SJSA1 (cell line): ENCODE data around the gene KRTAP2-3. TPM values are rescaled to one million over a fixed set of nuclear protein-coding genes. Genes with fewer than 3 reads are reported as not detected.
A peak's percentile ranks its signal among the peaks of the same experiment; 100 is the strongest.
"Not testable (repeated sequence)": the region's sequence is repeated elsewhere in the genome, so short reads cannot be mapped to it uniquely, and the experiment has no call there.

ENCODE experiments used
- DNase-seq, 2 experiments: peaks; one replicate each; pipeline ENCODE4 v3.0.0-alpha.2; 2015 to 2020; ENCODE audit warnings: low spot score in 2 of 2, low read depth in 1 of 2
- H3K27ac ChIP-seq: fragments of 250-450 bp; sonication (Bioruptor Pico); 2 replicates; pipeline ENCODE4 v1.5.1; 2020; ENCODE audit warnings: mild to moderate bottlenecking, moderate library complexity
- H3K27me3 ChIP-seq: fragments of 250-450 bp; sonication (Bioruptor Pico); replicated peaks from 2 replicates; pipeline ENCODE4 v1.5.1; 2020; ENCODE audit warnings: mild to moderate bottlenecking, moderate library complexity
- H3K36me3 ChIP-seq: fragments of 250-450 bp; sonication (Bioruptor Pico); 2 replicates; pipeline ENCODE4 v1.5.1; 2020; ENCODE audit warnings: mild to moderate bottlenecking
- H3K4me1 ChIP-seq: fragments of 250-450 bp; sonication (Bioruptor Pico); replicated peaks from 2 replicates; pipeline ENCODE4 v1.6.1; 2021; ENCODE audit warnings: mild to moderate bottlenecking
- H3K4me3 ChIP-seq: fragments of 250-450 bp; sonication (Bioruptor Pico); 2 replicates; pipeline ENCODE4 v1.5.1; 2020; ENCODE audit warnings: mild to moderate bottlenecking
- H3K9me3 ChIP-seq: fragments of 250-450 bp; sonication (Bioruptor Pico); replicated peaks from 2 replicates; pipeline ENCODE4 v1.5.1; 2020; ENCODE audit warnings: mild to moderate bottlenecking
- total RNA-seq: library from RNA; depleted of rRNA; stranded (reverse); fragments of >200 nt; shearing (Covaris generic); gene quantifications from 2 replicates; pipeline ENCODE4 v1.2.3, GENCODE V29; 2014

The KRTAP2-3 gene
- total RNA-seq, 1 experiment from 2014 or later: not detected

DNA sequence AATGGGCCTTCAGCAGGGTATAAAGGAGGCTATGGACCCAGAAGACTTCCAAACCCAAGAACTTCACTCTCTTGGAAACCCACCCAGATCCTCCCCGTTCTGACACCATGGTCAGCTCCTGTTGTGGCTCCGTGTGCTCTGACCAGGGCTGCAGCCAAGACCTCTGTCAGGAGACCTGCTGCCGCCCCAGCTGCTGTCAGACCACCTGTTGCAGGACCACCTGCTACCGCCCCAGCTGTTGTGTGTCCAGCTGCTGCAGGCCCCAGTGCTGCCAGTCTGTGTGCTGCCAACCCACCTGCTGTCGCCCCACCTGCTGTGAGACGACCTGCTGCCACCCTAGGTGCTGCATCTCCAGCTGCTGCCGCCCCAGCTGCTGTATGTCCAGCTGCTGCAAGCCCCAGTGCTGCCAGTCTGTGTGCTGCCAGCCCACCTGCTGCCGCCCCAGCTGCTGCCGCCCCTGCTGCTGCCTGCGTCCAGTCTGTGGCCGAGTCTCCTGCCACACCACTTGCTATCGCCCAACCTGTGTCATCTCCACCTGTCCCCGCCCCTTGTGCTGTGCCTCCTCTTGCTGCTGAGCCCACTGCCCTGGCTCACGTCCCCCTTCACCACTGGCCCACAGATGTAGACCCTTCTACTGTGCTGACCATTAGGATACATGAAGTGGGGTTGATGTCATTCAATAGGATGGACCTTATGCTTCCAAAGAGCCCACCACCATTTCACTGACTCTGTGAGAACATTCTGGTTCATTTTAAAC, 24.4 kb upstream of the KRTAP2-3 start, which contains the start of gene KRTAP4-7:
KRTAP4-7 (plus strand) TSS at position 51 of the 757 bp plus-strand sequence; CDS start at position 108, 57 bp downstream.
- not testable (repeated sequence) for H3K4me1 ChIP-seq, H3K27me3 ChIP-seq, H3K4me3 ChIP-seq, H3K36me3 ChIP-seq, DNase-seq, H3K9me3 ChIP-seq
- H3K27ac ChIP-seq: peak within 1 kb of the TSS; percentile 71; the same call in 1 of the 2 replicates

DNA sequence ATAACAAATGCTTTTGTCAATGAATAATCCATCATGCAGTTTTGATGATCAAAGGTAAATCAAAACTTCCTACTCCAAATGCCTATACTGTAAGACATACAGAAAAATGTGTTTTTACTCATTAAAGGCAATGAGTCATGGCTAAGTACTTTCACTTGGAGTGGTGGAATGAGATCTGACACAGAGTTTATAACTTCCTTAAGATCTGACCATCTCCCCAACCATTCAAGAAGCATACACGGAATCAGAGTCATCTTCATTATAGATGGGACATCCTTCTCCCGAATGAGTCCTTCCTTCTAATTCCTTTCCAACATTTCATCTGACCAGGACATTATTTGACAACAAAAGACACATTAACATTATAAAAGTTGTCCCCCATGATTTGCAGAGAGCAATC, 23.5 kb upstream of the KRTAP2-3 start:
- peak in 1 of 2 experiments; percentile 47 for DNase-seq
- H3K4me3 ChIP-seq, H3K27me3 ChIP-seq, H3K4me1 ChIP-seq, H3K9me3 ChIP-seq, H3K27ac ChIP-seq, H3K36me3 ChIP-seq: not testable (repeated sequence)

DNA sequence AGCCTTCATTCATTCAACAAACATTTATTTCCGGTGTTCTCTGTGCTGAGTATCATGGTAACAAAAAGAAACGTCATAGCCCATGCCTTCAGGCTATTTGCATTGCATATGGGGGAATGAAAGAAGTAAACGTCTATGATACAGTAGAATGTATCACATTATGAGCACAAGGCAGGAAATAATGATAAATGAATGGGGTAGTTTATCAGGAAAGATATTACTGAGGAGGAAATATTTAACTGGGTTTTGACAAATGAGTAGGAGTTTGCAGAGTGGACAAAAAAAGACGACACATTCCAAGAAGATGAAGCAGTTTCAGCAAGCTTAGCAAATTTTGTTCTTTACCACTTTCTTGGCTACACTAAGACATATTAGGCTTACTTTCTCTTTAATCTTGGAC, 22.7 kb upstream of the KRTAP2-3 start:
- no peaks in the 10 kb centered on the region for H3K27me3 ChIP-seq
- no peaks in the 10 kb centered on the region for H3K36me3 ChIP-seq
- H3K9me3 ChIP-seq: no peaks in the 10 kb centered on the region
- peaks cover 6% of the 10 kb centered on the region for H3K4me1 ChIP-seq
- peak overlapping the region; percentile 71 for H3K27ac ChIP-seq
- DNase-seq: peak in 1 of 2 experiments; percentile 61
- no peak overlapping the region for H3K4me3 ChIP-seq

DNA sequence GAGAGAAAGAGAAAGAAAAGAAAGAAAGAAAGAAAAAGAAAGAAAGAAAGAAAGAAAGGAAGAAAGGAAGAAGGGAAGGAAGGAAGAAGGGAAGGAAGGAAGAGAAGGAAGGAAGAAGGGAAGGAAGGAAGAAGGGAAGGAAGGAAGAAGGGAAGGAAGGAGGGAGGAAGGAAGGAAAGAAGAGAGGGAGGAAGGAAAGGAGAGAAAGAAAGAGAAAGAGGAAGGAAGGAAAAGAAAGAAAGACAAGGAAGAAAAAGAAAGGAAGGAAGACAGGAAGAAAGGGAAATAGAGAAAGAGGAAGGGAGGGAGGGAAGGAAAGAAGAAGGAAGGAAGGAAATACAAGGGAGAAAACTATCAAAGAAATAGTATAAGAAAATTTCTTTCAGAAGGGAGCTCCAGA, 16.9 kb upstream of the KRTAP2-3 start:
- no peak for DNase-seq
- no peaks in the 10 kb centered on the region for H3K36me3 ChIP-seq
- no peaks in the 10 kb centered on the region for H3K9me3 ChIP-seq

DNA sequence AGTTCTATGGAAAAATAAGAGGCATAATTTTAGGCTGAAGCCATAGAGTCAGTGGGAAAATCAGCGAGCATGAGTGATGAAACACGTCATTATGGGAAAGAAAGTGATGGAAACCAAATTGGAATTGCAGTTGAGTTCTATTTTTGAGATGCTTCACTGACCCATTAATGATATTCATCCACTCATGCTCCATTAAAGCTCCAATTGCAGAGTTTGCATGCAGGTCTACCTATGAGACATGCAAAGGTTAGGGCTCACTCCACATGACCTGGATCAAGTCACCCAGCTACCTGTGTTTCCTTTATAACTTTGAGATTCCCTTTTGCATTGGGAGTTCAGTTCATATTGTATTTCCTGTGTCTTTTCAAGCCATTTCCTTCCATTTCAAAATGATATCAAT, 13.8 kb upstream of the KRTAP2-3 start:
- H3K27ac ChIP-seq: no peak overlapping the region
- H3K4me3 ChIP-seq: no peak overlapping the region
- DNase-seq: no peak
- no peaks in the 10 kb centered on the region for H3K4me1 ChIP-seq
- no peaks in the 10 kb centered on the region for H3K36me3 ChIP-seq
- no peaks in the 10 kb centered on the region for H3K9me3 ChIP-seq
- H3K27me3 ChIP-seq: no peaks in the 10 kb centered on the region

More for the DNA sequence above, 16.9 kb upstream of the KRTAP2-3 start:
- no peak overlapping the region for H3K4me3 ChIP-seq
- H3K4me1 ChIP-seq: no peaks in the 10 kb centered on the region
- no peaks in the 10 kb centered on the region for H3K27me3 ChIP-seq
- H3K27ac ChIP-seq: no peak overlapping the region

DNA sequence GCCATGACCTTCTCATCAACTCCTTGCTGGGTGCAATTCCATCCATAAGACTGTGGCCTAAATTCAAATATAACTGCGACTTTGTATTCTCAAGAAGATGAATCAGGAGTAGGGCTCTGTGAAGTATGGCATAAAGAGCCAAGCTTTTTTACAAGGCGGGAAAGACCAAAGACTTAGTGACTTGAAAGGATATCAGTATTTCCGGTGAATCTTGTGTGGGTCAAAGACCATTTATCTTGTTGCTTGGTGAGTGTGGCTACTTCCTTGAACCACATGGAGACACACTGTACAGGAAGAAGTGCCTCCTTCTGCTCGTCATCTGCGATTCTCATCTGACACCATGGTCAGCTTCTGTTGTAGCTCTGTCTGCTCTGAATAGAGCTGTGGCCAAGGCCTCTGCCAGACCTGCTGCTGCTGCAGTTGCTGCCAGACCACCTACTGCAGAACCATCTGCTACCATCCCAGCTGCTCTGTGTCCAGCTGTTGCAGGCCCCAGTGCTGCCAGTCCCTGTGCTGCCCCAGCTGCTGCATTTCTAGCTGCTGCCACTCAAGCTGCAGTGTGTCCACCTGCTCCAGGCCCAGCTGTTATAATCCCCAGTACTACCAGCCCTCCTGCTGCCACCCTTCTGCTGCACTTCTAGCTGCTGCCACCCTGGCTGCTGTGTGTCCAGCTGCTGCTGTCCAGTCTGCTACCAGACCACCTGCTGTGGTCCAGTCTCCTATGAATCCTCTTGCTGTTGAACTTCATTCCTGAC, 11.9 kb upstream of the KRTAP2-3 start:
- no peak overlapping the region for H3K27ac ChIP-seq
- no peaks in the 10 kb centered on the region for H3K27me3 ChIP-seq
- no peak overlapping the region for H3K4me3 ChIP-seq
- peaks cover 9% of the 10 kb centered on the region for H3K4me1 ChIP-seq
- DNase-seq: no peak
- no peaks in the 10 kb centered on the region for H3K9me3 ChIP-seq
- no peaks in the 10 kb centered on the region for H3K36me3 ChIP-seq

DNA sequence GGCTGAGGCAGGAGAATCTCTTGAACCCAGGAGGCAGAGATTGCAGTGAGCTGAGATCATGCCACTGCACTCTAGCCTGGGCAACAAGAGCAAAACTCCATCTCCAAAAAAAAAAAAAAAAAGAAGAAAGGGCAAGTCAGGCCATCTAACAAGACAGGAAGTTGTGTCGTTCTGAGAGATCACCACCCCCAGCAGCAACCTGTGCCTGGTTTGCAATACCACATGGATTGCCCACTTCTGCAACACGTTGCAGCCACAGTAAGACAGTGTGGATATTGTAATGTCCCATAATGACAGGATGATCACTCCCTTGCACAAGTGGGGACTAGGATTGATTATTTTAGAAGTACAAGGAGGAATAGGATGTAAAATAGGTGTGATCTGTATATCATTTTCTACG, 9.1 kb upstream of the KRTAP2-3 start:
- no peak overlapping the region for H3K27ac ChIP-seq
- H3K4me1 ChIP-seq: peaks cover 27% of the 10 kb centered on the region
- H3K27me3 ChIP-seq: no peaks in the 10 kb centered on the region
- no peaks in the 10 kb centered on the region for H3K36me3 ChIP-seq
- no peak for DNase-seq
- no peak overlapping the region for H3K4me3 ChIP-seq
- no peaks in the 10 kb centered on the region for H3K9me3 ChIP-seq

DNA sequence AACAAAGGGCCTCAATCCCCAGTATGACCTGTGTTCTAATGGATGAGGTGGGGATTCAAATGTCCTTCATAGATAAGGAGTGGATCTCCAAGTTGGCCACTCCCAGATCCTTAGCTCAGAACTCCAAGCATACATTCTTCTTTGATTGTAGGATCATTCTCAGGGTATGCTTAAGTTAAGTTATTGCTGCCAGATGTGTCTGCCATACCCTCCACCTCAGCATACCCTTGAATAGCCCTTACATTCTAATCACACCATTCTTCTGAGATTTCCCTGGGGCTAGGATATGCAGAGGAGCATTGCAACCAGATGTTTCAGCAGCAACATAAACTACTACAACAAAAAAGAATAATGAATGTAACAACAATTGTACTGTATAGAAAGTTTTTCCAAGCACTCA, 7.4 kb upstream of the KRTAP2-3 start:
- no peak overlapping the region for H3K4me3 ChIP-seq
- no peaks in the 10 kb centered on the region for H3K27me3 ChIP-seq
- no peaks in the 10 kb centered on the region for H3K9me3 ChIP-seq
- no peak overlapping the region; the same call in 1 of the 2 replicates for H3K27ac ChIP-seq
- no peaks in the 10 kb centered on the region for H3K36me3 ChIP-seq
- no peak for DNase-seq
- H3K4me1 ChIP-seq: peaks cover 45% of the 10 kb centered on the region

DNA sequence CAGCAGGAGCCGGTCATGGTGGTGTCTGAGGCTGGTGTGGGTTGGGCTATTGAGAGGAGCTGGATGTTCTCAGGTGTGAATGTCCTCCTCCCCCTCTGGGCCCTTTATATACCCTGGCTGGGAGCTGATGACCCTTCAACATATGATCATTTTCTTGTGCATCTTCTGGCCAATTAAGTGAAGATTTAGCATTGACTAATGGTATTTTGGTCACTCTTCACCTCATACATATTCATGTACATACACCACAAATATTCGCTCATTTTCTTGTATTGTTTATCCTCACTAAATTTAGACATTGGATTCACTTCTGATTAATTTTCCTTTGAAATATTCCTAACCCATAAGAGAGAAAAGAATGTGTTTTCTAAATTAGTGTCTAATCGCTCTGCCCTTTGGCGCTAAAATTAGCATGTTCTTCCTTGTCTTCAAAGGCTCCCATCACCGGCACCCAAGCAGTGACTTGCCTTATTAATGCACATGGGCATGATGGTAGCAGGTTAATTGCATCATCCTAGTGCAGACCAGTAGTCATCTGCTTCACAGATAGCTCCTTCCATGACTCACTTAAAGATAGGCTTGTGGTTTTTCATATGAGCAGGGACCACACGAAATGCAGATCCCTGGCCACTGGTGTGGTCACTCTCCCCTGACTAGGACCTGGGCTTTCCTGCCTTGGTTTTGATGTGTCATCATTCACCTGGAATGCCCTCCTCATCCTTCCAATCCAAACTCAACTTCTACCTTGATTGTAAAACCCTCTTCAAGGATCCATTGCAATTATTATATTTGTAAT, 6.1 kb upstream of the KRTAP2-3 start, which contains the start of gene KRTAP2-4:
KRTAP2-4 (minus strand) TSS at position 51 of the 796 bp plus-strand sequence; CDS start at position 17, 34 bp downstream.
- peaks cover 6% of the 10 kb centered on the region; the same call in 1 of the 2 replicates for H3K9me3 ChIP-seq
- no peak within 1 kb of the TSS for H3K4me3 ChIP-seq
- H3K36me3 ChIP-seq: no peaks in the 10 kb centered on the region
- peak; percentile 61 to 65 for DNase-seq
- H3K27ac ChIP-seq: 0 out of 2 replicates have a peak within 1 kb of the TSS, but pooled peaks have one; percentile 14
- peaks cover 57% of the 10 kb centered on the region for H3K4me1 ChIP-seq
- no peaks in the 10 kb centered on the region for H3K27me3 ChIP-seq

DNA sequence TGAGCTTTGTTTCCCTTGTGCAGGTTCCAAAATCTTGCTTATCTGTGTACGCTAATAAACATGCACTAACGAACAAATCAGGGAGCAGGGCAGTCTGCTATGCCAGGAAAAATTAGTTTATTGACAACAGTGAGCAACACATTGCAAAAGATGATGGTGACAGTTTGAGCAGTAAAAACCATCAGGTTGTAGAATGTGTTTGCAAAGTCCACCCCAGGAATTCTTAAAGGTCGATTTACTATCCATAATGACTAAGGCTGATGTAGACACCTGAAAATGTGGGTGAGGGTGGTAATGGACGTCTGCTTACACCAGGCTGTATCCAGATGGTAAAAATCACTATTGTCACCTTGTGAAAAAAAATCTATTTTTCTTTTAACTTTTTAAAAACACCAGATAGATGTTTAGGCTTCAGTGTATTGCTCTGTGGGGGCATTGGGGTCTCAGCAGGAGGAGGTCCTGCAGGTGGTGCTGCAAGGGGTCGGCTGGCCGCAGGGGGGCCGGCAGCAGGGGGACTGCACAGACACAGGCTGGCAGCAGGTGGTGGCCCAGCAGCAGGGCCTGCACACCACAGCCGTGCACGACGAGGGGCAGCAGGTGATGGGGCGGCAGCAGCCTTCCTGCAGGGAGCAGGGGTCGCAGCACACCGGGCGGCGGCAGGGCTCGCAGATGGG, 5.2 kb upstream of the KRTAP2-3 start:
- DNase-seq, H3K27ac ChIP-seq, H3K36me3 ChIP-seq, H3K27me3 ChIP-seq, H3K9me3 ChIP-seq, H3K4me3 ChIP-seq: not testable (repeated sequence)
- H3K4me1 ChIP-seq: peaks cover 66% of the 10 kb centered on the region

DNA sequence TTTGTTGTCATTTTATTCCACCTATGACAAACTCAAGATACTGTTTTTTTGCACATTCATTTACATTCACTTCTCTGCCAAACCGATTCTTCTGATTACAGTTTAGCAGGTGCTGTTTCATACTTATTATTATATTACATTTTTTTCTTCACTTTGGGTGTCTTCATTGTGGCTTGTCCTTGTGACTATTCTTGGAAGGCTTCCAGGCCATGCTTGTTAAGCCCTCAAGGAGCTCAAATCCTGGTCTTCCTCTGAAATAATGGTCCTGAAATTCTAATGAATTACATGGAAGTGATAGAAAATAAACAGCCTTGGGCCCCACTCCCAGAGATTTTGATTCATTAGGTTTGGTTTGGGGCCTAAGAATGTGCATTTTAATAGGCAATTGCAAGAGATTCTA, 4.4 kb upstream of the KRTAP2-3 start:
- H3K9me3 ChIP-seq: peaks cover 6% of the 10 kb centered on the region; the same call in 1 of the 2 replicates
- no peaks in the 10 kb centered on the region for H3K36me3 ChIP-seq
- H3K4me3 ChIP-seq: no peak overlapping the region
- H3K27ac ChIP-seq: no peak overlapping the region
- no peak for DNase-seq
- peaks cover 74% of the 10 kb centered on the region for H3K4me1 ChIP-seq
- no peaks in the 10 kb centered on the region for H3K27me3 ChIP-seq

DNA sequence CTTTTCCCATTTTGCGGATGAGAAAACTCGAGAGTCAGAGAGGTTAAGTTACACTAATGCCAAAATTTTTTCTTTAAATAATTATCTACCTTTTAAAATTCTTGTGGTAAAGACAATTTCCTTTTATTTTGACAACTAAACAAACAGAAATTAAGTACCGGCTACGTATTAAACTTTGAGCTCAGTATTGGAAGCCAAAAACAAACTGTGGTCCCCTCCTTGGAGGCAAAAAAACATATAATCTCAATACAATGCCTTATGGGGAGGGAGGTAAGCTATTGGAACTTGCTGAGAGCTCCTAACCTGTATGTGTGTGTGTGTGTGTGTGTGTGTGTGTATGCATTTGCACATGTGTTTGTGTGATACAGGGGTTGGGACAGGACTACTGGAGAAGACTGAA, 3.5 kb upstream of the KRTAP2-3 start:
- H3K4me3 ChIP-seq: no peak overlapping the region
- peaks cover 81% of the 10 kb centered on the region for H3K4me1 ChIP-seq
- H3K36me3 ChIP-seq: no peaks in the 10 kb centered on the region
- no peak for DNase-seq
- no peaks in the 10 kb centered on the region for H3K27me3 ChIP-seq
- H3K27ac ChIP-seq: peak overlapping the region; percentile 97; the same call in 1 of the 2 replicates
- H3K9me3 ChIP-seq: peaks cover 6% of the 10 kb centered on the region; the same call in 1 of the 2 replicates

DNA sequence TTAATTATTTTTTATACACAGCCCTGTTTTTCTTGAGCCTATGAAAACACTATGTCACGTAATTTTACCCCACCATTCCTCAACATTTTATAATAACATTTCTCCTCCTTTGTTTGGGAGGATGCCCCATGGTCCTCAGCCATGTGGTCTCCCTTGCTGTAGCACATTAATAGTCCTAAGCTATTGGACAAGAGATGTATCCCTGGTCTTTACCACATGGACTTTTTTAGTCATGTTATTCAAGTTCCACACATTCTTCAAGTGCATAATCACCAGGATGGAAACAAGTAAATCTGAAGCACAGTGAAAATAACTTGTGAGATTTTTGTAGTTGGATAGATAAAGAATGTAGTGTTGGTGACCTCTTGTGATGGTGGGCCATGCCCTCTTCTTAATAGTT, 2.0 kb upstream of the KRTAP2-3 start:
- no peaks in the 10 kb centered on the region for H3K36me3 ChIP-seq
- DNase-seq: peak; percentile 65 to 90
- peaks cover 79% of the 10 kb centered on the region for H3K4me1 ChIP-seq
- H3K27me3 ChIP-seq: no peaks in the 10 kb centered on the region
- no peak overlapping the region for H3K4me3 ChIP-seq
- peaks cover 6% of the 10 kb centered on the region; the same call in 1 of the 2 replicates for H3K9me3 ChIP-seq
- peak overlapping the region; percentile 97 for H3K27ac ChIP-seq
